Measurements from ENCODE around the gene FYB1.

Gene FYB1

DNA sequence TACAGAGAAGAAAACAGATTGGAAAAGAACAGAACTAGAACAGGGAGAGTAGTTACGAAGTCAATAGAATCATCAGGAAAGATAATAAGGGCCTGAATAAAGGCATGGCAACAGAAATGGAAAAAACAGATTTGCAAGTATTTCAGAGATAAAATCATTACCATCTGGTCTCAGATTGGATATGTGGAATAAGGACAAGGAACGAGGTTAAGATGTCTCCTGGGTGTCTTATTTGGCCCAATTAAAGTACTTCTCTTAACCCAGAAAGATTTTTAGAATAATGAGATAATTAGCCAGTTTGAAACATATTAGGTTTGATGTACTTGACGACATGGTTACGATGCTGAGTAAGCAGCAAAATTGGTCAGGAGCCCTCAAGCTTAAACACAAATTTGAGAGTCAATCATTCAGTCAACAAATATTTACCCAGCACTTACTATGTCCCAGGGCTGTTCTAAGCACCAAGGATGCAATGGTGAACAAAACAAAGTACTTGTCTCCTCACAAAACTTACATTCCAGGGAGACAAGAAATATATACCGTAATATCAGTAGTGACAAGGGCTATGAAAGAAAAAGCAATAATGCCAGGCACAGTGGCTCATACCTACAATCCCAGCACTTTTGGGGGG, 163.5 kb downstream of the FYB1 start:
- no peak overlapping the region for H2AFZ ChIP-seq (ENCODE audit: low read length)
- TF ChIP-seq, protein P1, sequence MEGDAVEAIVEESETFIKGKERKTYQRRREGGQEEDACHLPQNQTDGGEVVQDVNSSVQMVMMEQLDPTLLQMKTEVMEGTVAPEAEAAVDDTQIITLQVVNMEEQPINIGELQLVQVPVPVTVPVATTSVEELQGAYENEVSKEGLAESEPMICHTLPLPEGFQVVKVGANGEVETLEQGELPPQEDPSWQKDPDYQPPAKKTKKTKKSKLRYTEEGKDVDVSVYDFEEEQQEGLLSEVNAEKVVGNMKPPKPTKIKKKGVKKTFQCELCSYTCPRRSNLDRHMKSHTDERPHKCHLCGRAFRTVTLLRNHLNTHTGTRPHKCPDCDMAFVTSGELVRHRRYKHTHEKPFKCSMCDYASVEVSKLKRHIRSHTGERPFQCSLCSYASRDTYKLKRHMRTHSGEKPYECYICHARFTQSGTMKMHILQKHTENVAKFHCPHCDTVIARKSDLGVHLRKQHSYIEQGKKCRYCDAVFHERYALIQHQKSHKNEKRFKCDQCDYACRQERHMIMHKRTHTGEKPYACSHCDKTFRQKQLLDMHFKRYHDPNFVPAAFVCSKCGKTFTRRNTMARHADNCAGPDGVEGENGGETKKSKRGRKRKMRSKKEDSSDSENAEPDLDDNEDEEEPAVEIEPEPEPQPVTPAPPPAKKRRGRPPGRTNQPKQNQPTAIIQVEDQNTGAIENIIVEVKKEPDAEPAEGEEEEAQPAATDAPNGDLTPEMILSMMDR (conservative IDR thresholded peaks at IDR 0.05; ENCODE audit: low read length), result no peak
- no peak for TF ChIP-seq EZH2phosphoT487 (IDR thresholded peaks at IDR 0.05; ENCODE audit: borderline replicate concordance)
- H3K9ac ChIP-seq (ENCODE audit: low read depth, low read length, poor library complexity, severe bottlenecking), result no peak overlapping the region
- H3K4me3 ChIP-seq (ENCODE audit: low read length, poor library complexity, severe bottlenecking), result no peak overlapping the region
- no peaks in the 10 kb centered on the region for H3K9me2 ChIP-seq (replicated peaks; ENCODE audit: low read depth, low read length)
- H3K36me3 ChIP-seq (ENCODE audit: insufficient read depth, low read length), result 0 out of 2 replicates have a peak, but pooled peaks cover 9% of the 10 kb centered on the region
- H3K4me2 ChIP-seq (ENCODE audit: low read depth, low read length, poor library complexity, severe bottlenecking), result no peak overlapping the region
- no peaks in the 10 kb centered on the region for H3F3A ChIP-seq (ENCODE audit: low read depth)
- H3K9me3 ChIP-seq (ENCODE audit: insufficient read depth, low read depth, low read length), result no peaks in the 10 kb centered on the region
- H3K27me3 ChIP-seq (ENCODE audit: insufficient read depth, low read length, poor library complexity, severe bottlenecking), result no peaks in the 10 kb centered on the region
- peaks cover 58% of the 10 kb centered on the region for H4K20me1 ChIP-seq (ENCODE audit: insufficient read depth, low read length, poor library complexity, severe bottlenecking)
- H3K4me1 ChIP-seq (ENCODE audit: insufficient read depth, low read length, poor library complexity, severe bottlenecking), result peaks cover 44% of the 10 kb centered on the region
- H3K79me2 ChIP-seq (ENCODE audit: insufficient read depth, low read length), result peaks cover 92% of the 10 kb centered on the region

Data from Loucy (cell line).